T-helper 2 cell treated with Interferon-gamma antibody and Interleukin-4, amounts not matched to agents 5 μg/mL and 100 μg/mL, for 36 hours (primary cell): ENCODE data around the gene SPECC1.
A peak's percentile ranks its signal among the peaks of the same experiment; 100 is the strongest.
"Not testable (repeated sequence)": the region's sequence is repeated elsewhere in the genome, so short reads cannot be mapped to it uniquely, and the experiment has no call there.

Experiments used
- DNase-seq: peaks from one replicate; pipeline ENCODE4 v3.0.0; 2021; ENCODE audit warnings: low spot score
- H3K27ac Mint-ChIP-seq: one replicate; pipeline ENCODE4 v1.8.0; 2021; ENCODE audit warnings: mild to moderate bottlenecking, mixed read lengths
- H3K27me3 Mint-ChIP-seq: one replicate; pipeline ENCODE4 v1.8.0; 2021; ENCODE audit warnings: low read depth, mixed read lengths
- H3K36me3 Mint-ChIP-seq: one replicate; pipeline ENCODE4 v1.8.0; 2021; ENCODE audit warnings: low read depth, mixed read lengths
- H3K4me1 Mint-ChIP-seq: one replicate; pipeline ENCODE4 v1.8.0; 2021; ENCODE audit warnings: low read depth, mixed read lengths
- H3K4me3 Mint-ChIP-seq: one replicate; pipeline ENCODE4 v1.8.0; 2022; ENCODE audit warnings: mild to moderate bottlenecking, moderate library complexity, mixed read lengths
- H3K9me3 Mint-ChIP-seq: one replicate; pipeline ENCODE4 v1.8.0; 2021; ENCODE audit warnings: mixed read lengths

Gene SPECC1

GRCh38 chr17:20156196-20157000, 147.2 kb downstream of the SPECC1 start:
- peak overlapping the region; percentile 27 for H3K27ac Mint-ChIP-seq

GRCh38 chr17:20157001-20157310, 147.8 kb downstream of the SPECC1 start:
- H3K36me3 Mint-ChIP-seq = no peaks in the 10 kb centered on the region
- peak overlapping the region; percentile 77 for H3K4me3 Mint-ChIP-seq
- DNase-seq = no peak
- no peaks in the 10 kb centered on the region for H3K9me3 Mint-ChIP-seq
- H3K4me1 Mint-ChIP-seq = peaks cover 4% of the 10 kb centered on the region
- H3K27me3 Mint-ChIP-seq = peaks cover 17% of the 10 kb centered on the region
- no peak overlapping the region for H3K27ac Mint-ChIP-seq

More at GRCh38 chr17:20156196-20157000, 147.2 kb downstream of the SPECC1 start:
- H3K27me3 Mint-ChIP-seq = peaks cover 17% of the 10 kb centered on the region
- H3K4me1 Mint-ChIP-seq = peaks cover 4% of the 10 kb centered on the region
- no peaks in the 10 kb centered on the region for H3K36me3 Mint-ChIP-seq
- peak; percentile 15 for DNase-seq
- H3K9me3 Mint-ChIP-seq = no peaks in the 10 kb centered on the region
- H3K4me3 Mint-ChIP-seq = peak overlapping the region; percentile 77

- no peak overlapping the region for H3K4me3 Mint-ChIP-seq
These were observed 149.4 kb downstream of the SPECC1 start for GRCh38 chr17:20158580-20158979.

GRCh38 chr17:20159406-20160069, 150.4 kb downstream of the SPECC1 start:
- Mint-ChIP-seq H3K4me1 (peaks cover 4% of the 10 kb centered on the region), H3K27me3 (peaks cover 17% of the 10 kb centered on the region), H3K36me3 (no peaks in the 10 kb centered on the region), H3K9me3 (no peaks in the 10 kb centered on the region), H3K4me3 (no peak overlapping the region), H3K27ac (no peak overlapping the region)
- DNase-seq = no peak

More at GRCh38 chr17:20158580-20158979, 149.4 kb downstream of the SPECC1 start:
- Mint-ChIP-seq H3K27ac (no peak overlapping the region), H3K4me1 (peaks cover 4% of the 10 kb centered on the region), H3K9me3 (no peaks in the 10 kb centered on the region), H3K36me3 (no peaks in the 10 kb centered on the region), H3K27me3 (peaks cover 17% of the 10 kb centered on the region)
- no peak for DNase-seq

GRCh38 chr17:20165516-20165915, 156.4 kb downstream of the SPECC1 start:
- not testable (repeated sequence) for H3K36me3 Mint-ChIP-seq, DNase-seq, H3K4me3 Mint-ChIP-seq, H3K27me3 Mint-ChIP-seq, H3K27ac Mint-ChIP-seq, H3K9me3 Mint-ChIP-seq, H3K4me1 Mint-ChIP-seq

- peaks cover 1% of the 10 kb centered on the region for H3K27me3 Mint-ChIP-seq
- no peaks in the 10 kb centered on the region for H3K36me3 Mint-ChIP-seq
- H3K4me3 Mint-ChIP-seq = no peak overlapping the region
- DNase-seq = no peak
- H3K27ac Mint-ChIP-seq = no peak overlapping the region
- H3K9me3 Mint-ChIP-seq = no peaks in the 10 kb centered on the region
- H3K4me1 Mint-ChIP-seq = peaks cover 2% of the 10 kb centered on the region
These were observed 160.9 kb downstream of the SPECC1 start for GRCh38 chr17:20170085-20170484.

- Mint-ChIP-seq H3K36me3 (no peaks in the 10 kb centered on the region), H3K27me3 (peaks cover 1% of the 10 kb centered on the region), H3K27ac (no peak overlapping the region), H3K9me3 (no peaks in the 10 kb centered on the region), H3K4me3 (no peak overlapping the region), H3K4me1 (peaks cover 2% of the 10 kb centered on the region)
- DNase-seq = no peak
These were observed 162.7 kb downstream of the SPECC1 start for GRCh38 chr17:20171741-20172365.

GRCh38 chr17:20172376-20172775, 163.2 kb downstream of the SPECC1 start:
- no peak overlapping the region for H3K27ac Mint-ChIP-seq
- peaks cover 2% of the 10 kb centered on the region for H3K4me1 Mint-ChIP-seq
- H3K36me3 Mint-ChIP-seq = no peaks in the 10 kb centered on the region
- peaks cover 1% of the 10 kb centered on the region for H3K27me3 Mint-ChIP-seq
- H3K4me3 Mint-ChIP-seq = no peak overlapping the region
- no peaks in the 10 kb centered on the region for H3K9me3 Mint-ChIP-seq
- no peak for DNase-seq

GRCh38 chr17:20173091-20173490, 163.9 kb downstream of the SPECC1 start:
- DNase-seq = no peak
- no peak overlapping the region for H3K4me3 Mint-ChIP-seq
- no peaks in the 10 kb centered on the region for H3K36me3 Mint-ChIP-seq
- no peak overlapping the region for H3K27ac Mint-ChIP-seq
- peaks cover 2% of the 10 kb centered on the region for H3K27me3 Mint-ChIP-seq
- H3K9me3 Mint-ChIP-seq = no peaks in the 10 kb centered on the region
- peaks cover 2% of the 10 kb centered on the region for H3K4me1 Mint-ChIP-seq

GRCh38 chr17:20174588-20175265, 165.6 kb downstream of the SPECC1 start:
- Mint-ChIP-seq H3K9me3 (no peaks in the 10 kb centered on the region), H3K27ac (no peak overlapping the region), H3K36me3 (no peaks in the 10 kb centered on the region), H3K27me3 (peaks cover 9% of the 10 kb centered on the region), H3K4me1 (peaks cover 2% of the 10 kb centered on the region), H3K4me3 (no peak overlapping the region)
- no peak for DNase-seq

GRCh38 chr17:20179041-20179440, 169.9 kb downstream of the SPECC1 start:
- Mint-ChIP-seq H3K4me1 (no peaks in the 10 kb centered on the region), H3K9me3 (no peaks in the 10 kb centered on the region), H3K27ac (no peak overlapping the region), H3K36me3 (no peaks in the 10 kb centered on the region), H3K4me3 (no peak overlapping the region), H3K27me3 (peaks cover 16% of the 10 kb centered on the region)
- DNase-seq = no peak

- no peak for DNase-seq
- Mint-ChIP-seq H3K4me3 (no peak overlapping the region), H3K27me3 (peaks cover 16% of the 10 kb centered on the region), H3K27ac (no peak overlapping the region), H3K4me1 (peaks cover 2% of the 10 kb centered on the region), H3K36me3 (no peaks in the 10 kb centered on the region), H3K9me3 (no peaks in the 10 kb centered on the region)
These were observed 171.5 kb downstream of the SPECC1 start for GRCh38 chr17:20180661-20181060.

- Mint-ChIP-seq H3K9me3 (no peaks in the 10 kb centered on the region), H3K36me3 (no peaks in the 10 kb centered on the region), H3K27ac (no peak overlapping the region), H3K4me1 (peaks cover 2% of the 10 kb centered on the region), H3K27me3 (peaks cover 12% of the 10 kb centered on the region), H3K4me3 (no peak overlapping the region)
- no peak for DNase-seq
These were observed 175.0 kb downstream of the SPECC1 start for GRCh38 chr17:20184181-20184580.
